Forelimb muscle (tissue), 1 donor: ENCODE results near the gene ZNF182. TPM values are rescaled to one million over a fixed set of nuclear protein-coding genes. Genes with fewer than 3 reads are reported as not detected.

Source experiments
- polyA plus RNA-seq: library from polyadenylated mRNA; unstranded; fragments of 120-200 nt; gene quantifications from one replicate; pipeline ENCODE4 v1.2.1, GENCODE V29; 2013; ENCODE audit not compliant: insufficient read length

ZNF182 gene
- polyA plus RNA-seq, 1 donor, result 5.3 TPM

Other genes with a start within 250 kb of the ZNF182 start
- gene ZNF81, start 167.1 kb downstream of the ZNF182 start, polyA plus RNA-seq, result 4.2 TPM
- gene SPACA5, start 3.0 kb upstream of the ZNF182 start, polyA plus RNA-seq, result 0.29 TPM
- 2.8 TPM for gene ZNF630, start 67.7 kb upstream of the ZNF182 start, polyA plus RNA-seq
- gene SPACA5B, start 126.6 kb upstream of the ZNF182 start, polyA plus RNA-seq, result not detected
- gene SSX5, start 192.8 kb upstream of the ZNF182 start, polyA plus RNA-seq, result not detected